ENCODE measurements around the gene SSRP1.
"Not testable (repeated sequence)": the region's sequence is repeated elsewhere in the genome, so short reads cannot be mapped to it uniquely, and the experiment has no call there.

Gene SSRP1

GRCh38 chr11:57336856-57337255, 1.2 kb upstream of the SSRP1 start:
- not testable (repeated sequence) for DNase-seq

- DNase-seq, result no peak
These were observed 497 bp upstream of the SSRP1 start for GRCh38 chr11:57336111-57336666.

GRCh38 chr11:57335023-57335342, 709 bp downstream of the SSRP1 start:
- no peak for DNase-seq

- DNase-seq, result no peak
These were observed 2.8 kb downstream of the SSRP1 start for GRCh38 chr11:57332694-57333440.

- DNase-seq, result no peak
These were observed 4.0 kb downstream of the SSRP1 start for GRCh38 chr11:57331720-57332119.

- DNase-seq, result no peak
These were observed 5.7 kb downstream of the SSRP1 start for GRCh38 chr11:57330029-57330428.

- DNase-seq, result no peak
These were observed 8.0 kb downstream of the SSRP1 start for GRCh38 chr11:57327721-57328120.

GRCh38 chr11:57325735-57326048, 10.0 kb downstream of the SSRP1 start:
- no peak for DNase-seq

GRCh38 chr11:57324886-57325734, 10.6 kb downstream of the SSRP1 start, which contains the start of gene TNKS1BP1:
Gene TNKS1BP1 (minus strand): TSS chr11:57324952. CDS start chr11:57321885, 3,067 bp downstream.
- peak; percentile 98 for DNase-seq

- peak; percentile 53 for DNase-seq
These were observed 11.4 kb downstream of the SSRP1 start for GRCh38 chr11:57324154-57324885.

GRCh38 chr11:57323855-57324153, 11.9 kb downstream of the SSRP1 start:
- DNase-seq, result no peak

GRCh38 chr11:57323167-57323854, 12.4 kb downstream of the SSRP1 start:
- peak; percentile 18 for DNase-seq

GRCh38 chr11:57322256-57323166, 13.2 kb downstream of the SSRP1 start:
- DNase-seq, result peak; percentile 99

- DNase-seq, result peak; percentile 9
These were observed 14.1 kb downstream of the SSRP1 start for GRCh38 chr11:57321388-57322255.

GRCh38 chr11:57320719-57321387, 14.8 kb downstream of the SSRP1 start:
- DNase-seq, result no peak

- DNase-seq, result no peak
These were observed 15.5 kb downstream of the SSRP1 start for GRCh38 chr11:57320067-57320718.

GRCh38 chr11:57318178-57318577, 17.5 kb downstream of the SSRP1 start:
- DNase-seq, result no peak

- DNase-seq, result no peak
These were observed 19.7 kb downstream of the SSRP1 start for GRCh38 chr11:57316017-57316416.

- peak; percentile 64 for DNase-seq
These were observed 20.2 kb downstream of the SSRP1 start for GRCh38 chr11:57315491-57315890.

Measured in fibroblast of skin of right quadriceps (primary cell).